ENCODE results near the gene CPOX.

DNA sequence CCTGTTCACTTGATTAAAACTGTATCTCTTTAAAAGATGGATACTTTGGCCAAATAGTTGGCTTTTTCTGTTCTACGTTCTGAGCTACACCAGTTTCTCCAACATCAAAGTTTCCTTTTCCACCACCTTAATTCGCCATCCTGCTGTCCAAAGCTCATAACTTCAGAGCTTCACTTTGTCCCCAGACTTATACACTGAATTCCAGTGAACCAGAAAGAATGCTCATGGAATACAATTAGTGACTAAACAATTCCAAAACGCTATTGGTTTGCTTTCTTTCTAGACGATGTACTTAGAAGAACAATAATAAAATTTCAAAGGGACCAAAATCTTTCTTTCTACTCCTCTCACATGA lies 38.4 kb downstream of the CPOX start:
- TF ChIP-seq, protein P1, sequence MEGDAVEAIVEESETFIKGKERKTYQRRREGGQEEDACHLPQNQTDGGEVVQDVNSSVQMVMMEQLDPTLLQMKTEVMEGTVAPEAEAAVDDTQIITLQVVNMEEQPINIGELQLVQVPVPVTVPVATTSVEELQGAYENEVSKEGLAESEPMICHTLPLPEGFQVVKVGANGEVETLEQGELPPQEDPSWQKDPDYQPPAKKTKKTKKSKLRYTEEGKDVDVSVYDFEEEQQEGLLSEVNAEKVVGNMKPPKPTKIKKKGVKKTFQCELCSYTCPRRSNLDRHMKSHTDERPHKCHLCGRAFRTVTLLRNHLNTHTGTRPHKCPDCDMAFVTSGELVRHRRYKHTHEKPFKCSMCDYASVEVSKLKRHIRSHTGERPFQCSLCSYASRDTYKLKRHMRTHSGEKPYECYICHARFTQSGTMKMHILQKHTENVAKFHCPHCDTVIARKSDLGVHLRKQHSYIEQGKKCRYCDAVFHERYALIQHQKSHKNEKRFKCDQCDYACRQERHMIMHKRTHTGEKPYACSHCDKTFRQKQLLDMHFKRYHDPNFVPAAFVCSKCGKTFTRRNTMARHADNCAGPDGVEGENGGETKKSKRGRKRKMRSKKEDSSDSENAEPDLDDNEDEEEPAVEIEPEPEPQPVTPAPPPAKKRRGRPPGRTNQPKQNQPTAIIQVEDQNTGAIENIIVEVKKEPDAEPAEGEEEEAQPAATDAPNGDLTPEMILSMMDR (IDR thresholded peaks at IDR 0.05 in 2 of 3, conservative IDR thresholded peaks at IDR 0.05 in 1 of 3; ENCODE audit: control insufficient read depth in 2 of 3, extremely low read depth in 1 of 3, insufficient read depth in 1 of 3, low read depth in 3 of 3, low read length in 3 of 3), result no peak
- TF ChIP-seq SPI1 (IDR thresholded peaks at IDR 0.05; ENCODE audit: borderline replicate concordance, insufficient read depth, low read depth, low read length) (no peak), RAD21 (IDR thresholded peaks at IDR 0.05; ENCODE audit: insufficient read depth, low read depth, low read length) (no peak), FOS (IDR thresholded peaks at IDR 0.05; ENCODE audit: borderline replicate concordance, extremely low read depth, insufficient read length) (no peak), ZSCAN29 (IDR thresholded peaks at IDR 0.05) (no peak), LARP7 (IDR thresholded peaks at IDR 0.05) (no peak), BCL11A (IDR thresholded peaks at IDR 0.05; ENCODE audit: low read depth, low read length) (no peak), YBX1 (IDR thresholded peaks at IDR 0.05) (no peak)

Data from GM12878 (cell line).